HL-60 (cell line): ENCODE results near the gene ZNF275.

Experiments
- DNase-seq, 2 experiments: peaks; one replicate each; pipeline ENCODE4 v3.0.0-alpha.2; 2010 to 2020; ENCODE audit warnings: low read depth in 1 of 2, low spot score in 1 of 2
- H3K27ac ChIP-seq: fragments of 250-450 bp; sonication (Bioruptor Pico); replicated peaks from 2 replicates; pipeline ENCODE4 v1.5.1; 2020; ENCODE audit warnings: mild to moderate bottlenecking, moderate library complexity
- H3K27me3 ChIP-seq: fragments of 250-450 bp; sonication (Bioruptor Pico); 2 replicates; pipeline ENCODE4 v1.5.1; 2021; ENCODE audit warnings: mild to moderate bottlenecking, moderate library complexity; ENCODE audit not compliant: insufficient read depth, poor library complexity, severe bottlenecking
- H3K4me3 ChIP-seq: replicated peaks from 2 replicates; pipeline ENCODE4 v1.5.1; 2011; ENCODE audit warnings: mild to moderate bottlenecking, control low read depth, low read length; ENCODE audit not compliant: insufficient read depth
- GABPA ChIP-seq: IDR thresholded peaks from 2 replicates; pipeline ENCODE4 v1.6.1; 2012; ENCODE audit warnings: low read depth
- POLR2AphosphoS5 ChIP-seq: IDR thresholded peaks from 2 replicates; pipeline ENCODE4 v1.6.1; 2012; ENCODE audit warnings: low read depth
- SPI1 ChIP-seq: IDR thresholded peaks from 2 replicates; pipeline ENCODE4 v1.6.1; 2012; ENCODE audit warnings: low read depth, mild to moderate bottlenecking, borderline replicate concordance
- TF ChIP-seq, protein P1 (sequence below): IDR thresholded peaks from one replicate; pipeline ENCODE4 v1.5.1; 2011; ENCODE audit warnings: low read length, control low read depth, inconsistent platforms; ENCODE audit not compliant: insufficient read depth
- TF ChIP-seq, protein P2 (sequence below): IDR thresholded peaks from 2 replicates; pipeline ENCODE4 v1.6.1; 2012; ENCODE audit warnings: low read depth; ENCODE audit not compliant: insufficient replicate concordance

The ZNF275 gene

DNA sequence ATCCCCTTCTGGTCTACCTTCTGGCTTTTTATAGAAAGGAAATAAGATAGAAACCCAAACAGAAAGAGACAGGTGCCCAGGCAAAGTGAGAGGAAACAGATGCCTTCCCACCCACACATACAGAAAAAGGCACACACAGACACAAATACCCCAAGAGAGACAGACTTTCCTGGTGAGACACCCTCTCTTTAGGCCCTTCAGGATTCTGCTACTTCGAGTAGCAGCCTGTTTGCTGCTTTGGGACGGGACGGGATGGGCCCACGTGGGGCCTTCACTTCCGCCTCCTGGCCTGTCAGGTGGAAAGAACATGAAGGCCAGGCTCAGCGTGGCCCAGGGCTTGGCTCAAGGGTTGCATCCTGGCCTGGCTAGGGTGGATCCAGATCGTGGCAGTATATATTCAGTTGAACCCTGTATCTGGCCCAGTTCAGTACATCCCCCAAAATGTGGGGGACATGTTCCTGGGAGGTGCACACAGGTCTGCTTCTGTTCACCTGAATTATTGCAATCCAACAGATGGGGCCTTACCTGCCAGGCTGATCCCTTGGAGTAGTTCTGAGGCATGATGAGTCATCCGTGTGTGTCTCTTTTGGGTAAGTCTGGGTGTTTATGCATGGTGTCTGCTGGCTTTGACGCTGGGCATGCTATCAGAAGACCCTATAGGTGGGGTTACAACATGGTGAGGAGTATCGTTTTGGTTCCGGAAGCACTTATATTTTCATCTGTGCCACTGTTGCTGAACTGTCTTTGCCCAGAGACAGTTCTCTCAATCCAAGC, 2.4 kb downstream of the ZNF275 start:
- H3K4me3 ChIP-seq: no peak overlapping the region
- H3K27ac ChIP-seq: no peak overlapping the region
- TF ChIP-seq GABPA (no peak), SPI1 (no peak), POLR2AphosphoS5 (no peak)
- TF ChIP-seq, protein P1, sequence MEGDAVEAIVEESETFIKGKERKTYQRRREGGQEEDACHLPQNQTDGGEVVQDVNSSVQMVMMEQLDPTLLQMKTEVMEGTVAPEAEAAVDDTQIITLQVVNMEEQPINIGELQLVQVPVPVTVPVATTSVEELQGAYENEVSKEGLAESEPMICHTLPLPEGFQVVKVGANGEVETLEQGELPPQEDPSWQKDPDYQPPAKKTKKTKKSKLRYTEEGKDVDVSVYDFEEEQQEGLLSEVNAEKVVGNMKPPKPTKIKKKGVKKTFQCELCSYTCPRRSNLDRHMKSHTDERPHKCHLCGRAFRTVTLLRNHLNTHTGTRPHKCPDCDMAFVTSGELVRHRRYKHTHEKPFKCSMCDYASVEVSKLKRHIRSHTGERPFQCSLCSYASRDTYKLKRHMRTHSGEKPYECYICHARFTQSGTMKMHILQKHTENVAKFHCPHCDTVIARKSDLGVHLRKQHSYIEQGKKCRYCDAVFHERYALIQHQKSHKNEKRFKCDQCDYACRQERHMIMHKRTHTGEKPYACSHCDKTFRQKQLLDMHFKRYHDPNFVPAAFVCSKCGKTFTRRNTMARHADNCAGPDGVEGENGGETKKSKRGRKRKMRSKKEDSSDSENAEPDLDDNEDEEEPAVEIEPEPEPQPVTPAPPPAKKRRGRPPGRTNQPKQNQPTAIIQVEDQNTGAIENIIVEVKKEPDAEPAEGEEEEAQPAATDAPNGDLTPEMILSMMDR: no peak
- TF ChIP-seq, protein P2, sequence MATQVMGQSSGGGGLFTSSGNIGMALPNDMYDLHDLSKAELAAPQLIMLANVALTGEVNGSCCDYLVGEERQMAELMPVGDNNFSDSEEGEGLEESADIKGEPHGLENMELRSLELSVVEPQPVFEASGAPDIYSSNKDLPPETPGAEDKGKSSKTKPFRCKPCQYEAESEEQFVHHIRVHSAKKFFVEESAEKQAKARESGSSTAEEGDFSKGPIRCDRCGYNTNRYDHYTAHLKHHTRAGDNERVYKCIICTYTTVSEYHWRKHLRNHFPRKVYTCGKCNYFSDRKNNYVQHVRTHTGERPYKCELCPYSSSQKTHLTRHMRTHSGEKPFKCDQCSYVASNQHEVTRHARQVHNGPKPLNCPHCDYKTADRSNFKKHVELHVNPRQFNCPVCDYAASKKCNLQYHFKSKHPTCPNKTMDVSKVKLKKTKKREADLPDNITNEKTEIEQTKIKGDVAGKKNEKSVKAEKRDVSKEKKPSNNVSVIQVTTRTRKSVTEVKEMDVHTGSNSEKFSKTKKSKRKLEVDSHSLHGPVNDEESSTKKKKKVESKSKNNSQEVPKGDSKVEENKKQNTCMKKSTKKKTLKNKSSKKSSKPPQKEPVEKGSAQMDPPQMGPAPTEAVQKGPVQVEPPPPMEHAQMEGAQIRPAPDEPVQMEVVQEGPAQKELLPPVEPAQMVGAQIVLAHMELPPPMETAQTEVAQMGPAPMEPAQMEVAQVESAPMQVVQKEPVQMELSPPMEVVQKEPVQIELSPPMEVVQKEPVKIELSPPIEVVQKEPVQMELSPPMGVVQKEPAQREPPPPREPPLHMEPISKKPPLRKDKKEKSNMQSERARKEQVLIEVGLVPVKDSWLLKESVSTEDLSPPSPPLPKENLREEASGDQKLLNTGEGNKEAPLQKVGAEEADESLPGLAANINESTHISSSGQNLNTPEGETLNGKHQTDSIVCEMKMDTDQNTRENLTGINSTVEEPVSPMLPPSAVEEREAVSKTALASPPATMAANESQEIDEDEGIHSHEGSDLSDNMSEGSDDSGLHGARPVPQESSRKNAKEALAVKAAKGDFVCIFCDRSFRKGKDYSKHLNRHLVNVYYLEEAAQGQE: no peak
- no peaks in the 10 kb centered on the region for H3K27me3 ChIP-seq
- DNase-seq: no peak

DNA sequence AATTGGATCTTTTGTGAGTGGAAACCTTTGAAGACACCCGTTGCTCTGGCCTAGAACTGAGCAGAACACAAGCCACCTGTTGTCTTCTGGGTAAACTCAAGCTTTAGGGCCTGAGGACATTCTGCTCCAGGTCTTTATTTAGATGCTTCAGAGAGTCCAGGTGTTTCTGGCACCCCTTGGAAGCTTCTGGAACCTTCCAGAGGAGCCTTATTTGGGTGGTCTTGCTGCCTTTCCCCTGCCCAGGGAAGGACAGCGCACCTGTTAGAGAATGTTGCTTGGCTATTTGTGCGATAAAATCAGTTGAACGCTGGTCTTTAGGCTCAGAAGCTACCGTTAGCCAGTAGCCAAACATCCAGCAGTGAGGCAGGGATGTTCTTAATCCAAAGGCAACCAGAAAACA, 3.0 kb downstream of the ZNF275 start:
- TF ChIP-seq, protein P1: no peak
- TF ChIP-seq SPI1: no peak
- TF ChIP-seq, protein P2: no peak
- TF ChIP-seq GABPA: no peak
- no peak for TF ChIP-seq POLR2AphosphoS5
- H3K27me3 ChIP-seq: no peaks in the 10 kb centered on the region
- no peak overlapping the region for H3K4me3 ChIP-seq
- no peak for DNase-seq
- no peak overlapping the region for H3K27ac ChIP-seq

DNA sequence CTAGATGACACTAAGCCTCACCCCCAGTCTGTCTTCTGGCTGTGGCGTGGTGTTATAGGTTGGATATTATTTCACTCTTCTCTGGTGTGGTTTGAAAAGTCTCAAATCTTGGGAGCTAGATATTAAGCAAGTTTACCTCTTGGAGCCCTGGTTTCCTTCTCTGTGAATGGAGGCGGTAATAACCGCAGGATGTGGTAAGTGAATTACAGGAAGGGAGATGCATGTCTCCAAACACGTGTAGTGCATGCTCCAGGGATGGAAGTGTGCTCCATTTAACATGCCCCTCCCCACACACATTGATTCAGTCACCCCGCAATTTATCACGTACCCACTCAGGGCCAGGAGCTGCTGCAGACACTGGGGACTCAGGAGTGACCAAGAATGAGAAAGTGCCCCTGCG, 4.9 kb downstream of the ZNF275 start:
- DNase-seq: peak; percentile 15 to 25
- TF ChIP-seq GABPA (no peak), SPI1 (no peak), POLR2AphosphoS5 (no peak)
- TF ChIP-seq, protein P1: no peak
- TF ChIP-seq, protein P2: no peak
- no peaks in the 10 kb centered on the region for H3K27me3 ChIP-seq
- no peak overlapping the region for H3K27ac ChIP-seq
- H3K4me3 ChIP-seq: no peak overlapping the region
